ENCODE results near the gene PAPPA.

DNA sequence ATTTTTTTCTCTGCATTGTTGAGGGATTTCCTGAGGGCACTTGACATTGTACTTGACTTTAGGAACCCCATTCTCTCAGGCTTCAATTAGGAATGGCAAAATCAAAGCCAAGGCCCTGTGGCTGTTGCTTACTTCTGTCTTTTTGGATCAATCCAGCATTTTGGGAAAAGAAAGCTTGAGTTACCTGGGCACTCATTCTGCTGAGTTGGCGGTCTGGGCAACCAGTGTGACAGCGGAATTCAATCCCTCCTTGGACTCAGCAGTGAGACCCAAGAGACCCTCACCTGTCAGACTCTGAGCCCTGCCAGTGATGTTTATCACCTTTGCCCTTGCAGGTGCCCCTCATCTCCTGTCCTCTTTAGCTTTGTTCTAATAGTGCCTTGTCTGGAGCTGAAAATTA, 225.3 kb downstream of the PAPPA start:
- TF ChIP-seq CTCF (IDR thresholded peaks at IDR 0.05) (no peak), POLR2A (IDR thresholded peaks at IDR 0.05) (no peak)

Measured in Peyer's patch (tissue), 4 donors.